Measurements from ENCODE around the gene FRMPD1. TPM values are rescaled to one million over a fixed set of nuclear protein-coding genes. Genes with fewer than 3 reads are reported as not detected.

Gene FRMPD1
- polyA plus RNA-seq, 2 of the 4 experiments (the other 2 are of a cell fraction), result 0.01 TPM; not detected in 1

DNA sequence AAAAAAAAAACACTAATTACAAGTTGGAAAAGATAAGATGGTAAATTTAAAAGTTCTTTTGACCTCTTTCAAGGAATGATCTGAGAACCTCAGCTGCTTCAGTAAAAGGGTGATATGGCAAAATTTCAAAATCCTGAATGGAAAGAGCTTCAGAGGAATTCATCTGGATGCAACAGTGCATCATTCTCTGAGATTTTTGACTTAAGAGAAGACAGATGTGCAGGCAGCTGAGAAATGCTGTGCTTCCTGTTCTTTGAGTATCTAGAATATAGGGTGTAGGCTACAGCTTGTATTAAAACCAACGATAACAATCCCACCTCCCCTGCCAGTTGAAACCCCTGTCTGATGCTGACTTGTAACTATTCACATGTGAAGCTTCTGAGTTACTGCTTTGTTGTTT is 6.2 kb downstream of the FRMPD1 start:
- H3K4me1 ChIP-seq, result no peaks in the 10 kb centered on the region
- CTCF ChIA-PET, result interaction anchor here (0.6 to 2.4 kb wide), 3 partner anchors 9 to 78 kb away, joined by 3 to 10 read pairs (median 6); no protein-coding TSS in a partner anchor
- no peak for ATAC-seq

DNA sequence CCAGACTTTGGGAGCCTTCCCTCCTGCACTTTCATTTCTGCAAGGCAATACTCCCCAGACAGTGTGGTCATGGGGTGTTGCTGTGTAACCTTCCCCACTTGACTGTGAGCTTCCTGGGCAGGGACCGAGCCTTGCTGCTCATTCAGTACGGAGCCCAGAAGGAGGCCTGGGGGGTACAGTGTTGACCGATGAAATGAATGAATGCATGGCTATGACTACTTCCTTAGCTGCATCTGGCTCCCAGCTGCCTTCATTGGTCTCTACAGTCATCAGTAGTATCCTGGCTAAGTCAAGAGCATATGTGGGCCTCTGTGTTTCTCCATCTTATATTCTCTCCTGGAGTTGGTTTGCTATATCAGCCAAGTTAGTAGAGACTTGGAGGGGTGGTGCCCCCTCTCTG is 9.9 kb downstream of the FRMPD1 start:
- Histone ChIP-seq H3K27ac (no peak overlapping the region), H3K4me3 (no peak overlapping the region), H3K9me3 (no peaks in the 10 kb centered on the region), H3K4me2 (no peak overlapping the region), H3K4me1 (no peaks in the 10 kb centered on the region)
- no peak for DNase-seq (ENCODE audit: low read depth in 1 of 2, low spot score in 1 of 2)
- TF ChIP-seq CHD4 (IDR thresholded peaks at IDR 0.05; ENCODE audit: borderline replicate concordance) (no peak), BHLHE40 (IDR thresholded peaks at IDR 0.05; ENCODE audit: low read depth, low read length) (no peak), ELK1 (IDR thresholded peaks at IDR 0.05; ENCODE audit: low read depth, low read length) (no peak), POLR2A (IDR thresholded peaks at IDR 0.05; ENCODE audit: low read length) (no peak), ZSCAN20 (CRISPR knock-in tag; IDR thresholded peaks at IDR 0.05) (no peak), ESRRA (IDR thresholded peaks at IDR 0.05; ENCODE audit: borderline replicate concordance, low read length) (no peak), MAZ (IDR thresholded peaks at IDR 0.05; ENCODE audit: borderline replicate concordance, low read depth, low read length) (no peak), NR3C1 (IDR thresholded peaks at IDR 0.05) (no peak), JUN (IDR thresholded peaks at IDR 0.05) (no peak), CTCF (IDR thresholded peaks at IDR 0.05) (no peak), GATA3 (IDR thresholded peaks at IDR 0.05; ENCODE audit: borderline replicate concordance) (no peak), PHF8 (IDR thresholded peaks at IDR 0.05; ENCODE audit: borderline replicate concordance, low read depth) (no peak), MAFK (IDR thresholded peaks at IDR 0.05; ENCODE audit: partially characterized antibody) (no peak), CEBPB (IDR thresholded peaks at IDR 0.05) (no peak), SMC3 (IDR thresholded peaks at IDR 0.05) (no peak)
- TF ChIP-seq, protein P1, sequence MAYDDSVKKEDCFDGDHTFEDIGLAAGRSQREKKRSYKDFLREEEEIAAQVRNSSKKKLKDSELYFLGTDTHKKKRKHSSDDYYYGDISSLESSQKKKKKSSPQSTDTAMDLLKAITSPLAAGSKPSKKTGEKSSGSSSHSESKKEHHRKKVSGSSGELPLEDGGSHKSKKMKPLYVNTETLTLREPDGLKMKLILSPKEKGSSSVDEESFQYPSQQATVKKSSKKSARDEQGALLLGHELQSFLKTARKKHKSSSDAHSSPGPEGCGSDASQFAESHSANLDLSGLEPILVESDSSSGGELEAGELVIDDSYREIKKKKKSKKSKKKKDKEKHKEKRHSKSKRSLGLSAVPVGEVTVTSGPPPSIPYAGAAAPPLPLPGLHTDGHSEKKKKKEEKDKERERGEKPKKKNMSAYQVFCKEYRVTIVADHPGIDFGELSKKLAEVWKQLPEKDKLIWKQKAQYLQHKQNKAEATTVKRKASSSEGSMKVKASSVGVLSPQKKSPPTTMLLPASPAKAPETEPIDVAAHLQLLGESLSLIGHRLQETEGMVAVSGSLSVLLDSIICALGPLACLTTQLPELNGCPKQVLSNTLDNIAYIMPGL (CRISPR knock-in tag; IDR thresholded peaks at IDR 0.05; ENCODE audit: borderline replicate concordance), result no peak
- ChIA-PET POLR2A (interaction anchor here (1.4 kb wide), 1 partner anchor 124 kb away, joined by 4 read pairs; the partner anchor contains the start of gene EXOSC3), CTCF (no interaction called here)
- WGBS (ENCODE audit: missing lambda C conversion rate), result 44% methylated on average over 3 of the region's 3 CpGs
- no peak for FAIRE-seq
- no peak for ATAC-seq

More for the DNA sequence above, 6.2 kb downstream of the FRMPD1 start:
- DNase-seq (ENCODE audit: low read depth in 1 of 2, low spot score in 1 of 2) (no peak), FAIRE-seq (no peak)
- no peak overlapping the region for H3K27ac ChIP-seq
- TF ChIP-seq POLR2A (IDR thresholded peaks at IDR 0.05; ENCODE audit: low read length), result no peak
- no peak for TF ChIP-seq ZFP36 (IDR thresholded peaks at IDR 0.05; ENCODE audit: borderline replicate concordance, partially characterized antibody)
- TF ChIP-seq FOSB (CRISPR knock-in tag; IDR thresholded peaks at IDR 0.05), result no peak
- no peak for TF ChIP-seq NFE2L2 (conservative IDR thresholded peaks at IDR 0.05; ENCODE audit: low read length)
- TF ChIP-seq CTCF (IDR thresholded peaks at IDR 0.05), result no peak
- no peak for TF ChIP-seq HDAC2 (IDR thresholded peaks at IDR 0.05)
- no peak for TF ChIP-seq RCOR1 (IDR thresholded peaks at IDR 0.05; ENCODE audit: low read depth, low read length)
- no peak for TF ChIP-seq RARB (CRISPR knock-in tag; IDR thresholded peaks at IDR 0.05)
- TF ChIP-seq, protein P2, sequence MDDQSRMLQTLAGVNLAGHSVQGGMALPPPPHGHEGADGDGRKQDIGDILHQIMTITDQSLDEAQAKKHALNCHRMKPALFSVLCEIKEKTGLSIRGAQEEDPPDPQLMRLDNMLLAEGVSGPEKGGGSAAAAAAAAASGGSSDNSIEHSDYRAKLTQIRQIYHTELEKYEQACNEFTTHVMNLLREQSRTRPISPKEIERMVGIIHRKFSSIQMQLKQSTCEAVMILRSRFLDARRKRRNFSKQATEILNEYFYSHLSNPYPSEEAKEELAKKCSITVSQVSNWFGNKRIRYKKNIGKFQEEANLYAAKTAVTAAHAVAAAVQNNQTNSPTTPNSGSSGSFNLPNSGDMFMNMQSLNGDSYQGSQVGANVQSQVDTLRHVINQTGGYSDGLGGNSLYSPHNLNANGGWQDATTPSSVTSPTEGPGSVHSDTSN (IDR thresholded peaks at IDR 0.05), result no peak
- TF ChIP-seq CHD4 (IDR thresholded peaks at IDR 0.05; ENCODE audit: borderline replicate concordance), result no peak
- no peak for TF ChIP-seq BCL3 (IDR thresholded peaks at IDR 0.05)
- no peak for TF ChIP-seq HOXB5 (CRISPR knock-in tag; IDR thresholded peaks at IDR 0.05)
- WGBS (ENCODE audit: missing lambda C conversion rate), result 68% methylated on average over 1 of the region's 1 CpG
- no peaks in the 10 kb centered on the region for H3K9me3 ChIP-seq
- POLR2A ChIA-PET, result no interaction called here
- H3K4me2 ChIP-seq, result no peak overlapping the region
- H3K4me3 ChIP-seq, result no peak overlapping the region
